Fibroblast of the aortic adventitia (primary cell): ENCODE results near the gene CDK5RAP3. TPM values are rescaled to one million over a fixed set of nuclear protein-coding genes. Genes with fewer than 3 reads are reported as not detected.
"Not testable (repeated sequence)": the region's sequence is repeated elsewhere in the genome, so short reads cannot be mapped to it uniquely, and the experiment has no call there.

Experiments
- DNase-seq: peaks from one replicate; pipeline ENCODE4 v3.0.0-alpha.2; 2010; ENCODE audit warnings: low read depth
- H3K4me3 ChIP-seq: 2 replicates; pipeline ENCODE4 v1.5.1; 2011; ENCODE audit warnings: low read depth, mild to moderate bottlenecking, control low read depth, low read length, moderate library complexity
- total RNA-seq: library from RNA; depleted of rRNA; stranded (reverse); fragments of >200 nt; gene quantifications from 2 replicates; pipeline ENCODE4 v1.2.3, GENCODE V29; 2012; ENCODE audit warnings: low replicate concordance
- TF ChIP-seq, protein P1 (sequence below): IDR thresholded peaks from 2 replicates; pipeline ENCODE4 v1.5.1; 2011; ENCODE audit warnings: mild to moderate bottlenecking, low read length, control low read depth, inconsistent platforms; ENCODE audit not compliant: insufficient read depth

CDK5RAP3 gene
- total RNA-seq, 1 donor: 49.5 TPM

DNA sequence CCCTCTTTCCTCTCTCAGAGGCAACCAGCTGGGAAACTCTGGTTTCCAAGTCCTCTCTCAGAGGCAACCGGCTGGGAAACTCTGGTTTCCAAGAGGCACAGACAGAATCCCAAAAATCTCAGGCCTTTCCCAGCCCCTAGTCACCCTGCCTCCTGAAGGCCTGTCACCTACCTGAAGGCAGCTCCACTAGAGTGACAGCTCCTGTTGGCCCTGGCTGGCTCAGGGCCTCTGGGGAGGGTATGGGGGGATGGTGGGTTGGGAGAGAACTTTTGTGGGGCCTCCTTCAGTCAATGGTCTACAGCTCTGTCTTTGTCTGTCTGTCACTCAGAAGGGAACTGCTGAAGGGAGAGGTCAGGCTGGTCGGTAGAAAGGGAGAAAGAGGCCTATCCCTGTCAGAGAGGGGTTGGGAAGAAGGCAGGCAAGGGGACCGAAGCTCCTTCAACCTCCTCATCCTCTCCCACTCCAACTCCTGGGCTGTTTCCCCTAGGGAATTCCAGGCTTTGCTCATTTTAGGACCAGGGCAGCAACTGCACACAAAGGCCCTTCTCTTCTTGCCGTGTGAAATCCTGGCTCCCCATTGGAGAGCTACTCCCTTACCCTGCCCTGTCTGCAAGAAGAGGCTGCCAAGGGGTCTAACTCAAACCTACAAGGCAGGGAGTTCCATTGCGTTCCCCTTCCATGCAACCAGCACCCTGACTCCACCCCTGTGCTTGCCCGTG, 43.1 kb downstream of the CDK5RAP3 start:
- no peak for DNase-seq
- no peak overlapping the region for H3K4me3 ChIP-seq
- TF ChIP-seq, protein P1, sequence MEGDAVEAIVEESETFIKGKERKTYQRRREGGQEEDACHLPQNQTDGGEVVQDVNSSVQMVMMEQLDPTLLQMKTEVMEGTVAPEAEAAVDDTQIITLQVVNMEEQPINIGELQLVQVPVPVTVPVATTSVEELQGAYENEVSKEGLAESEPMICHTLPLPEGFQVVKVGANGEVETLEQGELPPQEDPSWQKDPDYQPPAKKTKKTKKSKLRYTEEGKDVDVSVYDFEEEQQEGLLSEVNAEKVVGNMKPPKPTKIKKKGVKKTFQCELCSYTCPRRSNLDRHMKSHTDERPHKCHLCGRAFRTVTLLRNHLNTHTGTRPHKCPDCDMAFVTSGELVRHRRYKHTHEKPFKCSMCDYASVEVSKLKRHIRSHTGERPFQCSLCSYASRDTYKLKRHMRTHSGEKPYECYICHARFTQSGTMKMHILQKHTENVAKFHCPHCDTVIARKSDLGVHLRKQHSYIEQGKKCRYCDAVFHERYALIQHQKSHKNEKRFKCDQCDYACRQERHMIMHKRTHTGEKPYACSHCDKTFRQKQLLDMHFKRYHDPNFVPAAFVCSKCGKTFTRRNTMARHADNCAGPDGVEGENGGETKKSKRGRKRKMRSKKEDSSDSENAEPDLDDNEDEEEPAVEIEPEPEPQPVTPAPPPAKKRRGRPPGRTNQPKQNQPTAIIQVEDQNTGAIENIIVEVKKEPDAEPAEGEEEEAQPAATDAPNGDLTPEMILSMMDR: no peak

DNA sequence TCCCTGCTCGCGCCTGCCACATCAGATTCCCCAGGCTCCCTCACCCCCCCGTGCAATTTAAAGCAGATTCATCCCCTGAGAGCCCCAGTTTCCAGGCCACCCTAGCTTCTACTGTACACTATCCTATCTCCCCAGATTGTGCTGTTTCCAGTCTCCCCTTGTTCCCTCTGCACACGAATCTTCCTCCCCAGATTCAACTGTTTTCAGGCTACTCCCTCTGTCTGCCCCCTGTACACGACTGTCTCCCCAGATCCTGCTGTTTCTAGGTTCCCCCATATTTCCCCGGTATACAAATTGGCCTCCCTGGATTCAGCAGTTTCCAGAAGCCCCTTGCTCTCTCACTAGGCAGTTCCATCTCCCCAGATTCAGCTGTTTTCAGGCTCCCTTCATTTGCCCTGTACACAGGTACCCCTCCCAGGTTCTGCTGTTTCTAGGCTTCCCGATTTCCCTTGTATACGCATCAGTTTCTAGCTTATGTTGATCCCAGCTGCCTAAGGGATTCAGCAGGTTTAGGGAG, 43.7 kb downstream of the CDK5RAP3 start:
- H3K4me3 ChIP-seq: no peak overlapping the region
- TF ChIP-seq, protein P1: no peak
- DNase-seq: no peak

DNA sequence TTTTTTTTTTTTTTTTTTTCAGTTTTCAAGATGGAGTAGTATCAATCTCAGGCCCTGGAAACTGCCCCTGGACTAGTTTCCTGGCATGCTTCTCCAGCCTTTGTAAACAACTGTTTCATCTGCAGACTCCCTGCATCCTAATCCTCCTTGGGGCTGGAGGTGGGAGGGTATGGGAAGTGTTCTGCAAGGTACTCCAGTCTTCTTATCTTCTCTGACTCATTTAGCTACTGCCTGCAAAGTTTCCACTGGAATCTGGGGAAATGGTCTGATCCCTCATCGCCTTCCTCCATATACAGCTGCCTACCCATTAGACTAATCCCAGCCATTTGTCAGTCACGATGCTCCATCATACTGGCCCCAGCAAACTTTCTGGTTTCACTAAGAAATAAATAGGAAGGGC, 45.2 kb downstream of the CDK5RAP3 start:
- H3K4me3 ChIP-seq: no peak overlapping the region
- TF ChIP-seq, protein P1: no peak
- peak; percentile 68 for DNase-seq

DNA sequence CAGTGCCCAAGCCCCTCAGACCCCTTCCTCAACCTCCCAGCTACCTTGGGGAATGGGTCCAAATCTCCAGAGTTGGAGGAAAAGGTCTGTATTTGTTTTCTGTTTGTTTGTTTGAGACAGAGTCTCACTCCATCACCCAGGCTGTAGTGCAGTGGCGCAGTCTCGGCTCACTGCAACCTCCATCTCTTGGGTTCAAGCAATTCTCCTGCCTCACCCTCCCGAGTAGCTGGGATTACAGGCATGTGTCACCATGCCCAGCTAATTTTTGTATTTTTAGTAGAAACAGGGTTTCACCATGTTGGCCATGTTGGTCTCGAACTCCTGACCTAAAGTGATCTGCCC, 46.9 kb downstream of the CDK5RAP3 start:
- not testable (repeated sequence) for DNase-seq, H3K4me3 ChIP-seq

DNA sequence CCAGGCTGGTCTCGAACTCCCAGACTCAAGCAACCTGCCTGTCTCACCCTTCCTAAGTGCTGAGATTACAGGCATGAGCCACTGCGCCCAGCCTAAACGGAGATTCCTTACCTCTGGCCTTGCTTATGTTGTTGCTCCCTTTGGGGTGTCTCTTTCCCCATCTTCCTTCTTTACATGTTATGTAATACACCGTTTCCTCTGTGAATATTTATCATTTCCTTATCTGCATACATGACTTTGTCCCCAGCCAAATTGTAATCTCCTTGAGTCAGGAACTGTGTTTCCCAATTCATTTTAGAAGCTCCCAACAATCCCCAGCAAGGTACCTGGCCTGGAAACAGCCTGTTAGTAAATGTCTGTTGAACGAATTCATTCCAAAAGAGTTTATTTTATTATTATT, 51.0 kb downstream of the CDK5RAP3 start:
- peak; percentile 45 for DNase-seq
- H3K4me3 ChIP-seq: no peak overlapping the region
- TF ChIP-seq, protein P1: no peak

DNA sequence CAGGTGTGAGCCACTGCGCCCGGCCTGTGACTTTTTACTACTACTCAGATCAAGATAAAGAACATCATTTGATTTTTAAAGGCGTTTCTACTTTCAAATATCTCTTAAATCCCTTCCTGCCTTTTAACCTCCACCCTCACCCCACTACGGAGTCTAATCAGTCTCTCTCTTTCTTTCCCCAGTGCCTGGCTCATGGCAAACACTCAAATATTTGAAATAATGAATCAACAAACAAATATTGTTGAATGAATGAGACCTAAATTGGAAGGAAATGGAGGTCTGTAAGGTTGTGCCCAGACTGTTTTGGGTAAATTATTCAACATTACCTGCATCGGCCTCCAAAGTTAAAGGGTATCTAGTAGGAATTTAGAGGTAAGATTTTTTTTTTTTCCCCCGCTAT, 52.0 kb downstream of the CDK5RAP3 start:
- TF ChIP-seq, protein P1: no peak
- no peak for DNase-seq
- no peak overlapping the region for H3K4me3 ChIP-seq

DNA sequence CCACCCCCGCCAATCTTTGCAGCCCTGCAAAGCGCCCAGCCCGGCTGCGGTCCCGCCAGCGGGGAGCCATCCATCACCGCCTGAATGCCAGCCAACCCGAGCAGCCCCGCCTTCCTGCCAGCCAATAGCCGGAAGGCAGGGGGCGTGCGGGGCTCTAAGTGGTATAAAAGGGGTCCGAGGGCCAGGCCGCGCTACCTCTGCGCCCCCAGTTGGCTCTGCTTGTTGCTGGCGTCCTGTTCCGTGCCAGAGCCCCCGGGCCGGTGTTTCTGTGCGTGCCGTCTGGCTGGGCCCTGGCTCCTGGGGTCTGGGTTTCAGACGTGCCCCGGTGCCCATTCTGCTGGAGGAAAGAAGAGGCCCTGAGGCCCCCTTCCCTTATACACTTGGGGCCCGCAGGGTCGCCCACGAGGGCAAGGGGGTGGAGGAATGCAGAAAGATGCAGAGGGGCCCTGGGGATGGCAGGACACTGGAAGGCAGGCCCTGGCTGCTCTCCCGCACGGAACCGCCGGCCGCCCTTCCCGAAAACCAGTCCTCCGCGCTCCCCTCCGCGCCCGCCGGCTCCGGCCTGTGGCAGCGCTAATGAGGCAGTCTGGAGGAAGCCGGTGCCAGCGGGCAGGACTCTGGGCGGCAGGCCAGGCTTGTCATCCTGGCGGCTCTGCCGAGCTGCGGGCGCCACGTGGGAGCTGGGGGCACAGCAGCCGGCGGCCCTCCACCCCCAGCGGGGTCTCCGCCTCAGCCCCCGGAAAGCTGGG, 52.7 kb downstream of the CDK5RAP3 start:
- TF ChIP-seq, protein P1: peak; percentile 32
- H3K4me3 ChIP-seq: peak overlapping the region; percentile 13
- peak; percentile 59 for DNase-seq
